Measurements from ENCODE around the gene GOT1. TPM values are rescaled to one million over a fixed set of nuclear protein-coding genes. Genes with fewer than 3 reads are reported as not detected.

Gene GOT1
- total and polyA plus RNA-seq, 2 of the 8 experiments (the other 6 are each of a cell fraction or from before 2014, with no cell fraction given) = 16.7 to 47.0 TPM

GRCh38 chr10:99419688-99420087, 10.7 kb downstream of the GOT1 start (continued):
- TF ChIP-seq CHD1 (IDR thresholded peaks at IDR 0.05; ENCODE audit: low read depth, low read length) = no peak
- no peak for TF ChIP-seq TBP (IDR thresholded peaks at IDR 0.05; ENCODE audit: low read depth, low read length)

All from H1 (cell line).